K562 (cell line): ENCODE results near the gene C11orf52. TPM values are rescaled to one million over a fixed set of nuclear protein-coding genes. Genes with fewer than 3 reads are reported as not detected.

Experiments used
- ELF4 ChIP-seq: fragments of 450-650 bp; formaldehyde crosslinking; IDR thresholded peaks from 2 replicates; pipeline ENCODE4 v1.4.0; 2022; ENCODE audit warnings: missing genetic modification characterization
- HDAC2 ChIP-seq: fragments of 450-650 bp; IDR thresholded peaks from 2 replicates; pipeline ENCODE4 v1.6.1; 2016; ENCODE audit warnings: mild to moderate bottlenecking
- L3MBTL2 ChIP-seq: fragments of 450-650 bp; IDR thresholded peaks from 2 replicates; pipeline ENCODE4 v1.6.1; 2016; ENCODE audit warnings: mild to moderate bottlenecking, moderate library complexity
- POU5F1 ChIP-seq: fragments of 150-350 bp; IDR thresholded peaks from 2 replicates; pipeline ENCODE4 v1.6.1; 2014; ENCODE audit warnings: borderline replicate concordance, low read length, low read depth, mild to moderate bottlenecking; ENCODE audit not compliant: partially characterized antibody
- PPARD ChIP-seq: fragments of 250-450 bp; sonication (Bioruptor Pico); IDR thresholded peaks from 2 replicates; pipeline ENCODE4 v1.8.0; 2022; ENCODE audit warnings: inconsistent platforms, mild to moderate bottlenecking, moderate library complexity
- SAFB ChIP-seq: fragments of 200-400 bp; formaldehyde crosslinking; IDR thresholded peaks from 2 replicates; pipeline ENCODE4 v1.6.1; 2017; ENCODE audit warnings: low read depth, low read length, borderline replicate concordance
- SREBF2 ChIP-seq: sonication (generic); formaldehyde crosslinking; IDR thresholded peaks from 2 replicates; pipeline ENCODE4 v1.4.0; 2020; ENCODE audit warnings: mild to moderate bottlenecking, missing genetic modification reagents
- ZC3H11A ChIP-seq: IDR thresholded peaks from 2 replicates; pipeline ENCODE4 v1.6.1; 2012; ENCODE audit warnings: low read depth, low read length, improper control_type of control experiment
- ZNF224 ChIP-seq: sonication (generic); formaldehyde crosslinking; IDR thresholded peaks from 2 replicates; pipeline ENCODE4 v1.8.0; 2022; ENCODE audit warnings: mild to moderate bottlenecking, missing genetic modification reagents
- ZNF24 ChIP-seq: fragments of 450-650 bp; IDR thresholded peaks from 2 replicates; pipeline ENCODE4 v1.6.1; 2016
- ZNF589 ChIP-seq: fragments of 200-800 bp; sonication (Bioruptor generic); IDR thresholded peaks from 2 replicates; pipeline ENCODE4 v1.6.1; 2016; ENCODE audit warnings: low read depth, missing genetic modification characterization, missing compliant biosample characterization
- ZNF695 ChIP-seq: fragments of 450-650 bp; formaldehyde crosslinking; IDR thresholded peaks from 2 replicates; pipeline ENCODE4 v1.4.0; 2020; ENCODE audit warnings: mild to moderate bottlenecking, moderate library complexity
- ZNF717 ChIP-seq: fragments of 250-450 bp; sonication (Bioruptor Pico); IDR thresholded peaks from 2 replicates; pipeline ENCODE4 v1.5.0; 2021
- ZNF77 ChIP-seq: fragments of 250-450 bp; sonication (Bioruptor Pico); IDR thresholded peaks from 2 replicates; pipeline ENCODE4 v1.5.0; 2020
- polyA plus RNA-seq, 8 experiments: library from polyadenylated mRNA; depleted of rRNA in 4 of 8; stranded (reverse) in 5 of 8; unstranded in 3 of 8; fragments of >200 nt; fragmentation: Nextera tagmentation in 2 of 8; fragmentation: Illumina TruSeq in 1 of 8; extraction: Ambion mirVana in 2 of 8; extraction: Trizol in 1 of 8; gene quantifications; 2 replicates each; pipeline versions ENCODE4 v1.2.1 to v1.2.3, GENCODE V29; 2011 to 2014; ENCODE audit warnings: inconsistent platforms in 1 of 8, missing spikeins in 1 of 8
- total RNA-seq, 7 experiments: library from RNA; depleted of rRNA in 6 of 7; stranded (reverse); fragments of >200 nt in 6 of 7; fragmentation: Illumina TruSeq in 2 of 7; extraction: Trizol in 2 of 7; gene quantifications; 2 replicates each; pipeline versions ENCODE4 v1.2.1 to v1.2.3, GENCODE V29; 2011 to 2021; ENCODE audit warnings: low replicate concordance in 1 of 7
- TF ChIP-seq, protein P1 (sequence below): fragments of 450-650 bp; IDR thresholded peaks from 2 replicates; pipeline ENCODE4 v1.7.0; 2016; ENCODE audit warnings: borderline replicate concordance
- TF ChIP-seq, protein P2 (sequence below): fragments of 150-350 bp; IDR thresholded peaks from 2 replicates; pipeline ENCODE4 v1.6.1; 2014; ENCODE audit warnings: low read depth, mild to moderate bottlenecking, low read length, borderline replicate concordance
- TF ChIP-seq, protein P3 (sequence below): fragments of 250-450 bp; sonication (Bioruptor Pico); IDR thresholded peaks from 2 replicates; pipeline ENCODE4 v1.5.0; 2021
- TF ChIP-seq, protein P4 (sequence below), 2 experiments: fragments of 200-800 bp in 1 of 2; sonication (Bioruptor generic) in 1 of 2; sonication (generic) in 1 of 2; formaldehyde crosslinking in 1 of 2; IDR thresholded peaks in 1 of 2; conservative IDR thresholded peaks in 1 of 2; 2 replicates each; pipeline versions ENCODE4 v1.5.0 to v1.6.1; 2016 to 2020; ENCODE audit warnings: missing compliant biosample characterization in 1 of 2, missing genetic modification characterization in 1 of 2, missing genetic modification reagents in 1 of 2

The C11orf52 gene
- total and polyA plus RNA-seq, 9 of the 15 experiments (the other 6 are each of a cell fraction or from before 2014, with no cell fraction given) = 0.29 to 2.9 (median 1.0) TPM

DNA sequence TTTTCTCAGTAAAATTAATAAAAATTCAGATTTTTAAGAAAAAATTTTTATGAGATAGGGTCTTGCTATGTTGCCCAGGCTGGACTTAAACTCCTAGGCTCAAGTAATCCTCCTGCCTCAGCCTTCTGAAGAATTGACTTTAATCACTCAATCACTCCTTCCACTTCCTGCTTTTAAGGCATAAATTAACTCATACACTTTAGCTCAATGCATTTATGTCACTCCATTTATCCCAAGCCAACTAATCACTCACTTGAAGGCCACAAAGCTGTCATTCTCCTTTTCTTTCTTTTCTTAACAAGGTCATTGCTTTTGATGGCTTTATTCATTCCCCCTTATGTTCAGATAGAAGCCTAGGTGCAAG lies 48.2 kb upstream of the C11orf52 start (continued):
- TF ChIP-seq ZNF77 (CRISPR knock-in tag) (no peak), HDAC2 (0 out of 2 replicates have a peak, but pooled peaks have one; percentile 46), L3MBTL2 (no peak), ZNF224 (CRISPR knock-in tag) (no peak), ZNF717 (CRISPR knock-in tag) (no peak), ZNF24 (peak; percentile 82; the same call in 1 of the 2 replicates), POU5F1 (no peak), SAFB (no peak), ZNF695 (no peak), SREBF2 (CRISPR knock-in tag) (no peak), ZNF589 (CRISPR knock-in tag) (no peak), ZC3H11A (no peak), PPARD (CRISPR knock-in tag) (no peak), ELF4 (0 out of 2 replicates have a peak, but pooled peaks have one; percentile 37)
- TF ChIP-seq, protein P1, sequence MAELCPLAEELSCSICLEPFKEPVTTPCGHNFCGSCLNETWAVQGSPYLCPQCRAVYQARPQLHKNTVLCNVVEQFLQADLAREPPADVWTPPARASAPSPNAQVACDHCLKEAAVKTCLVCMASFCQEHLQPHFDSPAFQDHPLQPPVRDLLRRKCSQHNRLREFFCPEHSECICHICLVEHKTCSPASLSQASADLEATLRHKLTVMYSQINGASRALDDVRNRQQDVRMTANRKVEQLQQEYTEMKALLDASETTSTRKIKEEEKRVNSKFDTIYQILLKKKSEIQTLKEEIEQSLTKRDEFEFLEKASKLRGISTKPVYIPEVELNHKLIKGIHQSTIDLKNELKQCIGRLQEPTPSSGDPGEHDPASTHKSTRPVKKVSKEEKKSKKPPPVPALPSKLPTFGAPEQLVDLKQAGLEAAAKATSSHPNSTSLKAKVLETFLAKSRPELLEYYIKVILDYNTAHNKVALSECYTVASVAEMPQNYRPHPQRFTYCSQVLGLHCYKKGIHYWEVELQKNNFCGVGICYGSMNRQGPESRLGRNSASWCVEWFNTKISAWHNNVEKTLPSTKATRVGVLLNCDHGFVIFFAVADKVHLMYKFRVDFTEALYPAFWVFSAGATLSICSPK = no peak
- TF ChIP-seq, protein P2, sequence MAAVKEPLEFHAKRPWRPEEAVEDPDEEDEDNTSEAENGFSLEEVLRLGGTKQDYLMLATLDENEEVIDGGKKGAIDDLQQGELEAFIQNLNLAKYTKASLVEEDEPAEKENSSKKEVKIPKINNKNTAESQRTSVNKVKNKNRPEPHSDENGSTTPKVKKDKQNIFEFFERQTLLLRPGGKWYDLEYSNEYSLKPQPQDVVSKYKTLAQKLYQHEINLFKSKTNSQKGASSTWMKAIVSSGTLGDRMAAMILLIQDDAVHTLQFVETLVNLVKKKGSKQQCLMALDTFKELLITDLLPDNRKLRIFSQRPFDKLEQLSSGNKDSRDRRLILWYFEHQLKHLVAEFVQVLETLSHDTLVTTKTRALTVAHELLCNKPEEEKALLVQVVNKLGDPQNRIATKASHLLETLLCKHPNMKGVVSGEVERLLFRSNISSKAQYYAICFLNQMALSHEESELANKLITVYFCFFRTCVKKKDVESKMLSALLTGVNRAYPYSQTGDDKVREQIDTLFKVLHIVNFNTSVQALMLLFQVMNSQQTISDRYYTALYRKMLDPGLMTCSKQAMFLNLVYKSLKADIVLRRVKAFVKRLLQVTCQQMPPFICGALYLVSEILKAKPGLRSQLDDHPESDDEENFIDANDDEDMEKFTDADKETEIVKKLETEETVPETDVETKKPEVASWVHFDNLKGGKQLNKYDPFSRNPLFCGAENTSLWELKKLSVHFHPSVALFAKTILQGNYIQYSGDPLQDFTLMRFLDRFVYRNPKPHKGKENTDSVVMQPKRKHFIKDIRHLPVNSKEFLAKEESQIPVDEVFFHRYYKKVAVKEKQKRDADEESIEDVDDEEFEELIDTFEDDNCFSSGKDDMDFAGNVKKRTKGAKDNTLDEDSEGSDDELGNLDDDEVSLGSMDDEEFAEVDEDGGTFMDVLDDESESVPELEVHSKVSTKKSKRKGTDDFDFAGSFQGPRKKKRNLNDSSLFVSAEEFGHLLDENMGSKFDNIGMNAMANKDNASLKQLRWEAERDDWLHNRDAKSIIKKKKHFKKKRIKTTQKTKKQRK = no peak
- TF ChIP-seq, protein P3, sequence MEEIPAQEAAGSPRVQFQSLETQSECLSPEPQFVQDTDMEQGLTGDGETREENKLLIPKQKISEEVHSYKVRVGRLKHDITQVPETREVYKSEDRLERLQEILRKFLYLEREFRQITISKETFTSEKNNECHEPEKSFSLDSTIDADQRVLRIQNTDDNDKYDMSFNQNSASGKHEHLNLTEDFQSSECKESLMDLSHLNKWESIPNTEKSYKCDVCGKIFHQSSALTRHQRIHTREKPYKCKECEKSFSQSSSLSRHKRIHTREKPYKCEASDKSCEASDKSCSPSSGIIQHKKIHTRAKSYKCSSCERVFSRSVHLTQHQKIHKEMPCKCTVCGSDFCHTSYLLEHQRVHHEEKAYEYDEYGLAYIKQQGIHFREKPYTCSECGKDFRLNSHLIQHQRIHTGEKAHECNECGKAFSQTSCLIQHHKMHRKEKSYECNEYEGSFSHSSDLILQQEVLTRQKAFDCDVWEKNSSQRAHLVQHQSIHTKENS (CRISPR knock-in tag) = no peak
- TF ChIP-seq, protein P4, sequence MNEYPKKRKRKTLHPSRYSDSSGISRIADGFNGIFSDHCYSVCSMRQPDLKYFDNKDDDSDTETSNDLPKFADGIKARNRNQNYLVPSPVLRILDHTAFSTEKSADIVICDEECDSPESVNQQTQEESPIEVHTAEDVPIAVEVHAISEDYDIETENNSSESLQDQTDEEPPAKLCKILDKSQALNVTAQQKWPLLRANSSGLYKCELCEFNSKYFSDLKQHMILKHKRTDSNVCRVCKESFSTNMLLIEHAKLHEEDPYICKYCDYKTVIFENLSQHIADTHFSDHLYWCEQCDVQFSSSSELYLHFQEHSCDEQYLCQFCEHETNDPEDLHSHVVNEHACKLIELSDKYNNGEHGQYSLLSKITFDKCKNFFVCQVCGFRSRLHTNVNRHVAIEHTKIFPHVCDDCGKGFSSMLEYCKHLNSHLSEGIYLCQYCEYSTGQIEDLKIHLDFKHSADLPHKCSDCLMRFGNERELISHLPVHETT (CRISPR knock-in tag; conservative IDR thresholded peaks at IDR 0.05 in 1 of 2, IDR thresholded peaks at IDR 0.05 in 1 of 2) = no peak
